NCI-H774 (cell line): ENCODE results near the gene SHC3.

ENCODE experiments used
- DNase-seq: peaks from one replicate; lab custom pipeline; 2025; lab: John Stamatoyannopoulos, UW

Gene SHC3

GRCh38 chr9:89000973-89001916 is 177.4 kb downstream of the SHC3 start:
- peak; percentile 47 for DNase-seq

- DNase-seq, result no peak
These were observed 178.2 kb downstream of the SHC3 start for GRCh38 chr9:89000371-89000781.

DNA sequence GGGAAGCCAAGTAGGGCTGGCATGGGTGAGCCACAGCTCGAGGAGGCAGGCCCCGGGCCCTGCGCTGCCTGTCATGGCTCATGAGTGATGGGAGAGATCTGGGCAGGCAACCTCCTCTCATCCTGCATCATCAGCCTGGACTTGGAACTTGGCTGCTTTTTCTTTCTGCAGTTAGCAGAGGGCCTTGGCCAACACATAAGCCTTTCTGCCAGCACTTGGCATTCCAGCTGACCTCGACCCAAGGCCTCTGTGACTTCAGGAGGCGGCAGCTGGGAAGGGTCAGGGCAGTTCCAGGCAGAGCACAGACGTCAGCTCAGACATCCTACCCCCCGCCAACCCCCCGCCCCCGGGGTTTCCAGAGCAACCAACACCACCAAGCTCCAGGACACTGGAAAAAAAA is 179.7 kb downstream of the SHC3 start:
- no peak for DNase-seq

- no peak for DNase-seq
These were observed 180.1 kb downstream of the SHC3 start for GRCh38 chr9:88998503-88998902.

DNA sequence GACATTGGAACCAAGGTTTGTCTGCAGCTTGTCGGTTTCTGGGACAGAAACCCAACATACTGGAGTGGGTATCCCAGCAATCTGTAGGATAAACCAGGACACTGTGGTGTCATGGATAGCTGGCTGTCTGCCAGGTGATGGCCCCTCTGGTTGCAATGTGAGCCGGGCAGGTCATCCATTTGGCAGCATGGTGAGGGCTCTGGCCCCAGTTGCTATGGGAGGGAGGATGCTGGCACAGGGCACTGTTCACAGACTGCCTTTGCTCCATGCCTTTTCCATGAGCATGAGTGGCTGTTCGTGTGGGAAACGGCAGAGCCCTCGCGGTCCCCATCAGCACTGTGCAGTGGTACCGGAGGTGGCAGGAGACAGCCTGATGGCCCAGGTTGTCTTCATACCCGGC is 181.0 kb downstream of the SHC3 start:
- DNase-seq, result no peak

GRCh38 chr9:88996921-88997235 is 181.7 kb downstream of the SHC3 start:
- no peak for DNase-seq

- DNase-seq, result no peak
These were observed 182.3 kb downstream of the SHC3 start for GRCh38 chr9:88996046-88996920.

GRCh38 chr9:88995627-88996026 is 183.0 kb downstream of the SHC3 start:
- no peak for DNase-seq

GRCh38 chr9:88995200-88995577 is 183.4 kb downstream of the SHC3 start:
- no peak for DNase-seq

GRCh38 chr9:88994469-88995199 is 184.0 kb downstream of the SHC3 start:
- no peak for DNase-seq

GRCh38 chr9:88993871-88994460 is 184.7 kb downstream of the SHC3 start:
- DNase-seq, result no peak

- no peak for DNase-seq
These were observed 185.3 kb downstream of the SHC3 start for GRCh38 chr9:88993327-88993726.

GRCh38 chr9:88992556-88992955 is 186.1 kb downstream of the SHC3 start:
- no peak for DNase-seq

- DNase-seq, result no peak
These were observed 187.3 kb downstream of the SHC3 start, which contains the start of gene S1PR3 for GRCh38 chr9:88991066-88992034. TSS of gene S1PR3 (plus strand) at chr9:88991468. CDS start at chr9:89001201, 9,733 bp downstream.

DNA sequence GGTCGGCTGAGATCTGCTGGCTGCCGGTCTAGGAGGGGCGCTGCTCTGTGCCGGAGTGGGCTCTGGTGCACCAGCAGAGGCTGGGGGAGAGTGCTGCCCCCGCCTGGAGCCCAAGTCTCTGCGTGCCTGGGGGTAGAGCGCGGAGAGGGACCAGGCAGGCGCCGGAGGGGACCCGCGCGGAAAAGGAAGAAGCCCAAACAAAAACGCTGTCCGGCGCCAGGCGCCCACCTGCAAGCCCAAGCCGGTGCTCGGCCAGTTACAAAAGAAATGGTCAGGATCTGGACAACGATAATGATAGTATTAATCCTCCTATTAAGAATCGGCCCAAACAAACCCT is 187.9 kb downstream of the SHC3 start:
- DNase-seq, result no peak

DNA sequence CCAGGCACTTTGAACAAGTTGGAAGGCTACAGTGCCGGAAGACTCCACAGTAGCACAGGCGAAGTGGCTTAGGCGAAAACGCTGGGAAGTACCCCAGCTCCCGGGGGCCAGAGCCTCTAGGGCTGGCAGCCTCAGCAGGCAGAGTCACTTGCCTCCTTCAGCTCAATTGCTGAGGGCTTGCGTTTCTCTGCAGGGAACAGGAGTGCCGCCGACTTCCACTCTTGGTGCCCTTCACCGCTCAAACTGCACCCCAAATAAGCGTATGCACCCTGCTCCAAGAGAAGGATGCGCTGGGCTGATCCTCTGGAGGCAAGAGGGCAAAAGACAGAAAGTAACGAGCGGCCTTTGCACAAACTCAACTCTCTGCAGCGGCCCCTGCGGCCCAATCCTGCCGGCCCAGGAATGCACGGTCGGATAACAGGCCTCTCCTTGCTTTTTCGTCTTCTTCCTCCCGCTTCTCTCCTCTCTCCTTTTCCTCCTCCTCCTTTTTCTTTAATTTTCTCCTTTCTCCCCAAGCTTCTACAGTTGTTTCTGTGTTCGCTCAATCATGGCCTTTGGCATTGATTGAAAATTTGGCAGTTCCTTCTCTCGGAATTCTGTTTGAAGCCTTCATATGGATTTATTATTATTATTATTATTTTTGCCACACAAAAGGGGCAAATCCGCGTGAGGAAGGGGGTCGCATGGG is 188.4 kb downstream of the SHC3 start:
- no peak for DNase-seq

- no peak for DNase-seq
These were observed 189.6 kb downstream of the SHC3 start for GRCh38 chr9:88988796-88989641.

- no peak for DNase-seq
These were observed 191.0 kb downstream of the SHC3 start for GRCh38 chr9:88987661-88988060.

- no peak for DNase-seq
These were observed 191.8 kb downstream of the SHC3 start for GRCh38 chr9:88986776-88987175.
